ENCODE results near the gene COX7B2.

DNA sequence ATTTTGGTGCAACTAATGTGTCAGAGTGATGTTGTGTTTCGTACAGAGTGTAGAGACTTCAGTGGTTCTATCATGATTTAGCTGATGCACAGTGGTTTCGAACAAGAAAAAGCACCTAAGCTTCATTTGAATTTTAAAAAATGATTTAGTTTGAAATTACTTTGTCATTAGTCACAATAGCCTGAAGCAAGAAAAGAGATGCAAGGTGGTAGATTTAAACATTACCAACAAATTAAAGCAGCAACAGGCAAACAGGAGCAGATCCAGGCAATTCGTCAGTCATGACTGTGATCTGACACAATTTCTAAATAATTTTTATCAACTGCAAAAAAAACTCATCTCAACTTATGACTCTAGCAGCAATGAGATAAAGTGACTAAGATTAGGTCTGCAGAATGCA lies 24.6 kb upstream of the COX7B2 start:
- TF ChIP-seq, protein P1, sequence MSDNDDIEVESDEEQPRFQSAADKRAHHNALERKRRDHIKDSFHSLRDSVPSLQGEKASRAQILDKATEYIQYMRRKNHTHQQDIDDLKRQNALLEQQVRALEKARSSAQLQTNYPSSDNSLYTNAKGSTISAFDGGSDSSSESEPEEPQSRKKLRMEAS (IDR thresholded peaks at IDR 0.05; ENCODE audit: low read depth, low read length), result no peak
- TF ChIP-seq, protein P2, sequence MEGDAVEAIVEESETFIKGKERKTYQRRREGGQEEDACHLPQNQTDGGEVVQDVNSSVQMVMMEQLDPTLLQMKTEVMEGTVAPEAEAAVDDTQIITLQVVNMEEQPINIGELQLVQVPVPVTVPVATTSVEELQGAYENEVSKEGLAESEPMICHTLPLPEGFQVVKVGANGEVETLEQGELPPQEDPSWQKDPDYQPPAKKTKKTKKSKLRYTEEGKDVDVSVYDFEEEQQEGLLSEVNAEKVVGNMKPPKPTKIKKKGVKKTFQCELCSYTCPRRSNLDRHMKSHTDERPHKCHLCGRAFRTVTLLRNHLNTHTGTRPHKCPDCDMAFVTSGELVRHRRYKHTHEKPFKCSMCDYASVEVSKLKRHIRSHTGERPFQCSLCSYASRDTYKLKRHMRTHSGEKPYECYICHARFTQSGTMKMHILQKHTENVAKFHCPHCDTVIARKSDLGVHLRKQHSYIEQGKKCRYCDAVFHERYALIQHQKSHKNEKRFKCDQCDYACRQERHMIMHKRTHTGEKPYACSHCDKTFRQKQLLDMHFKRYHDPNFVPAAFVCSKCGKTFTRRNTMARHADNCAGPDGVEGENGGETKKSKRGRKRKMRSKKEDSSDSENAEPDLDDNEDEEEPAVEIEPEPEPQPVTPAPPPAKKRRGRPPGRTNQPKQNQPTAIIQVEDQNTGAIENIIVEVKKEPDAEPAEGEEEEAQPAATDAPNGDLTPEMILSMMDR (IDR thresholded peaks at IDR 0.05; ENCODE audit: low read depth, low read length), result no peak
